ENCODE measurements around the gene GFOD2. TPM values are rescaled to one million over a fixed set of nuclear protein-coding genes. Genes with fewer than 3 reads are reported as not detected.

Gene GFOD2
- total RNA-seq, 1 donor from 2014 or later: 20.3 TPM

- no peak overlapping the region for H3K4me3 Mint-ChIP-seq
- H3K27me3 Mint-ChIP-seq (ENCODE audit: insufficient read depth): no peaks in the 10 kb centered on the region
- intact Hi-C loops (cut with micrococcal nuclease): no loop called here
- DNase-seq (ENCODE audit: low spot score): no peak
- no peak overlapping the region for H3K27ac Mint-ChIP-seq
- peaks cover 30% of the 10 kb centered on the region for H3K36me3 Mint-ChIP-seq (ENCODE audit: low read depth)
- no peaks in the 10 kb centered on the region for H3K4me1 Mint-ChIP-seq (ENCODE audit: low read depth)
- H3K9me3 Mint-ChIP-seq: no peaks in the 10 kb centered on the region
Observed at GRCh38 chr16:67727521-67728485, 8.7 kb upstream of the GFOD2 start.

DNA sequence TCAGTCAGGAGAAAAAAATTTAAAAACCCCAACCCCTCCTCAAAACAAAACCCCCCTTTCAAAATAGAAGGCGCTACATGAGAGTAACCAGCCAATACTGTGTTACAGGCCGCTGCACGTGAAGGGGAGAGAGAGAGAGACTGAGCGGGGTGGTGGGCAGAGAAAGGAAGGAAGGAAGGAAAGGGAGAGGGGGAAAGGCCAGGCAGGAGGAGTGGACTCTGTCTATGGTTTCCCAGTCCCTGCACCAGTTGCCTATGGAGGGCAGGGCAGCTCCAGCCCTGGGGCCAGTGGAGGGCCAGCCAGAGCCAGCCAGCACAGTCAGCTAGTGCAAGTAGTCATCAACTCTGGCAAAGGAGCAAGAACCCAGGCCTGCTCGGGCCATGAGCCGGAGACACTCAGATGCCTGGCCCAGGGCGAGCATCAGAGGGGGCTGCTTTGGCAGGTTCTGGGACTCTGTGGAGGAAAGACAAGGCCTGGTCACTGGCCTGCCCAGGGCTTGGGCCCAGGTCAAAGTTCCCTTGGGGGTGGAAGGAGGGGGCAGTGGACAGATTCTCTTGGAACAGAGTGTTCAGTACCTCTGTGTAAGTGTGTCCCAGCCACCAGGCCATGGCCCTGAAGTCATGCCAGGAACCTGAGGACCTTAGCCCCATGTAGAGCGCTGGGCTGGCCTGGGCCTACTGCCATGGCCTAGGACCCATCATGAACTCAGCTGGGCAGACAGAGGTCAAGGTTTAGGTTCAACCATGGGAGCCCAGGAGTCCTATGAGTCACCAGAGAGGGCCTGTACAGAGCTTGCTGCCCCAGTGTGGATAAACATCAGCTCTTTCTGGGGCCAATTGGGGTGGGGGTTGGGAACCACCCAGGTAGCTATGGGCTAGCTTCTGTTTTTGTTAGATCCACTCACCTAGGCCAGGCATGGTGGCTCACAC lies 7.3 kb upstream of the GFOD2 start:
- Mint-ChIP-seq H3K27ac (no peak overlapping the region), H3K27me3 (ENCODE audit: insufficient read depth) (no peaks in the 10 kb centered on the region), H3K4me3 (no peak overlapping the region), H3K9me3 (no peaks in the 10 kb centered on the region), H3K36me3 (ENCODE audit: low read depth) (peaks cover 30% of the 10 kb centered on the region), H3K4me1 (ENCODE audit: low read depth) (no peaks in the 10 kb centered on the region)
- intact Hi-C loops (cut with micrococcal nuclease): no loop called here
- DNase-seq (ENCODE audit: low spot score): no peak

DNA sequence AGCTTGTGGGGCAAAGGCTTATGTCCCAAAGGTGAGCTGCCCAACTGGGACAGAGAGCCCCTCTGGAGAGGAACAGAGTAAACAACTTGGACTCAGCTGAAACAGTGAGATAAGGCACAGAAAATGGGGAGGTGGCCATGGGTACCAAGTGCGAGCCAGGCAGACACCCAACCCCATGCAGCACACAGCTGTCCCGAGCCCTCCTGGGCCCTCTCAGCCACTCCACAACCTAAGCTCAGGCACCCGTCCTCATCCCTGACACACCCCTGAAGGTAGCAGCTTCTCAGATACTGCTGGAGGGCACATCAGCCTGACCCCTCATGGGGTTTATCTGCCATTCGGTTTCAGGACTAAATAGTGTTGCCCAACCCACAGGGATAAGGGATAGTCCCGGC lies 4.8 kb upstream of the GFOD2 start:
- intact Hi-C loops (cut with micrococcal nuclease): no loop called here

DNA sequence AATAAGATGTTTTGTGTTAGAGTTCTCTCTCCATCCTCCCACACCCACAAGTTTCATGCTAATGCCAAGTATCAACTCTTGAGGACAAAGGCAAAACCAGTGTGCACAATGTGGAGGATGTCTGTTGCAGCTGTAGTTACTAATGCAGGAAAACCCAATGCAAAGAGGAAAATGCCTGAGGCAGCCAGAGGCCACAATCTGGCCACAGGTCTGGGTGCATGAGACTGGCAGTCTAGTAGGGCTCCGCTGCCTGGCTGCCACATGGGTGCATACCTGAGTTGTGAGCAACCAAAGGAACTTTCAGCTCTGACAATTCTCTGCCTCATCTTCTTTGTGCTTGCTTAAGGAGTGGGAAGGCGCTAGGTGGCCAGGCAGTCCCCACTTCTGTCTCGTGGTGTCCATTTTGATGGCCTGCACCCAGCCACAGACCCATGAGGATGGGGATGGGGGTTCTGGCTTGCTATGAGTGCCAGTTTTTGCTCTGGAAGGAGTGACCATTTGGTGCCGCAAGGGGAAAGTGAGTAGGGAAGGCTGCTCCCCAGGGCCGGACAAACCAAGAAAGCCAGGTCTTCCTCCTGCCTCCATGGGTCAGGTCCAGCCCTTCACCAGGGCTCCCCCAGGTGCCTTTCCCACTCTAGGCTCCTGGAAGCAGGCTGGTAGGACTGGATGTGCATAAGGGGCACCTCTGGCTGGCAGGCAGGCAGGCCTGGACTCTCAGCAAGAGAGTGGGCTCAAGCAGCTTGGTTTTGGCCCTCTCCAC lies 4.2 kb upstream of the GFOD2 start:
- intact Hi-C loops (cut with micrococcal nuclease): no loop called here
- H3K4me3 Mint-ChIP-seq: no peak overlapping the region
- no peaks in the 10 kb centered on the region for H3K27me3 Mint-ChIP-seq (ENCODE audit: insufficient read depth)
- H3K36me3 Mint-ChIP-seq (ENCODE audit: low read depth): peaks cover 17% of the 10 kb centered on the region
- no peaks in the 10 kb centered on the region for H3K9me3 Mint-ChIP-seq
- DNase-seq (ENCODE audit: low spot score): no peak
- H3K27ac Mint-ChIP-seq: no peak overlapping the region
- peaks cover 22% of the 10 kb centered on the region for H3K4me1 Mint-ChIP-seq (ENCODE audit: low read depth)

More for the DNA sequence above, 4.8 kb upstream of the GFOD2 start:
- Mint-ChIP-seq H3K36me3 (ENCODE audit: low read depth) (peaks cover 17% of the 10 kb centered on the region), H3K4me3 (no peak overlapping the region), H3K27me3 (ENCODE audit: insufficient read depth) (no peaks in the 10 kb centered on the region), H3K9me3 (no peaks in the 10 kb centered on the region), H3K27ac (no peak overlapping the region), H3K4me1 (ENCODE audit: low read depth) (peaks cover 18% of the 10 kb centered on the region)
- no peak for DNase-seq (ENCODE audit: low spot score)

- Mint-ChIP-seq H3K9me3 (no peaks in the 10 kb centered on the region), H3K27me3 (ENCODE audit: insufficient read depth) (no peaks in the 10 kb centered on the region), H3K27ac (peak overlapping the region; percentile 94), H3K4me3 (peak overlapping the region; percentile 96), H3K36me3 (ENCODE audit: low read depth) (peaks cover 21% of the 10 kb centered on the region), H3K4me1 (ENCODE audit: low read depth) (peaks cover 33% of the 10 kb centered on the region)
- no peak for DNase-seq (ENCODE audit: low spot score)
- intact Hi-C loops (cut with micrococcal nuclease): no loop called here
Observed at GRCh38 chr16:67720236-67720635, 1.1 kb upstream of the GFOD2 start.

GRCh38 chr16:67719778-67720144 lies 645 bp upstream of the GFOD2 start:
- Mint-ChIP-seq H3K27me3 (ENCODE audit: insufficient read depth) (no peaks in the 10 kb centered on the region), H3K9me3 (no peaks in the 10 kb centered on the region), H3K27ac (peak overlapping the region; percentile 94), H3K36me3 (ENCODE audit: low read depth) (peaks cover 18% of the 10 kb centered on the region), H3K4me3 (peak overlapping the region; percentile 96), H3K4me1 (ENCODE audit: low read depth) (peaks cover 33% of the 10 kb centered on the region)
- intact Hi-C loops (cut with micrococcal nuclease): loop anchor here (1.0 to 2.0 kb wide), 11 partner anchors 51 to 1619 kb away; partner anchors contain the start of genes ACD, ATP6V0D1, COG8 and FHOD1
- DNase-seq (ENCODE audit: low spot score): peak; percentile 7

GRCh38 chr16:67718668-67719047 lies 458 bp downstream of the GFOD2 start:
- DNase-seq (ENCODE audit: low spot score): no peak
- intact Hi-C loops (cut with micrococcal nuclease): loop anchor here (1.0 to 2.0 kb wide), 11 partner anchors 50 to 1620 kb away; partner anchors contain the start of genes ACD, ATP6V0D1, COG8 and FHOD1
- H3K27ac Mint-ChIP-seq: peak overlapping the region; percentile 56

GRCh38 chr16:67716097-67716496 lies 3.0 kb downstream of the GFOD2 start:
- Mint-ChIP-seq H3K27me3 (ENCODE audit: insufficient read depth) (no peaks in the 10 kb centered on the region), H3K4me3 (no peak overlapping the region), H3K9me3 (no peaks in the 10 kb centered on the region), H3K27ac (no peak overlapping the region), H3K4me1 (ENCODE audit: low read depth) (peaks cover 41% of the 10 kb centered on the region), H3K36me3 (ENCODE audit: low read depth) (peaks cover 14% of the 10 kb centered on the region)
- intact Hi-C loops (cut with micrococcal nuclease): no loop called here
- no peak for DNase-seq (ENCODE audit: low spot score)

More at GRCh38 chr16:67718668-67719047, 458 bp downstream of the GFOD2 start:
- Mint-ChIP-seq H3K4me3 (peak overlapping the region; percentile 96), H3K9me3 (no peaks in the 10 kb centered on the region), H3K27me3 (ENCODE audit: insufficient read depth) (no peaks in the 10 kb centered on the region), H3K4me1 (ENCODE audit: low read depth) (peaks cover 35% of the 10 kb centered on the region), H3K36me3 (ENCODE audit: low read depth) (peaks cover 15% of the 10 kb centered on the region)

GRCh38 chr16:67714522-67714921 lies 4.6 kb downstream of the GFOD2 start:
- peaks cover 14% of the 10 kb centered on the region for H3K36me3 Mint-ChIP-seq (ENCODE audit: low read depth)

GRCh38 chr16:67713647-67714273 lies 5.4 kb downstream of the GFOD2 start:
- Mint-ChIP-seq H3K4me3 (no peak overlapping the region), H3K36me3 (ENCODE audit: low read depth) (peaks cover 12% of the 10 kb centered on the region), H3K27ac (no peak overlapping the region), H3K9me3 (no peaks in the 10 kb centered on the region), H3K27me3 (ENCODE audit: insufficient read depth) (no peaks in the 10 kb centered on the region), H3K4me1 (ENCODE audit: low read depth) (peaks cover 23% of the 10 kb centered on the region)
- intact Hi-C loops (cut with micrococcal nuclease): no loop called here
- no peak for DNase-seq (ENCODE audit: low spot score)

More at GRCh38 chr16:67714522-67714921, 4.6 kb downstream of the GFOD2 start:
- no peak overlapping the region for H3K27ac Mint-ChIP-seq
- no peak overlapping the region for H3K4me3 Mint-ChIP-seq
- no peak for DNase-seq (ENCODE audit: low spot score)
- H3K4me1 Mint-ChIP-seq (ENCODE audit: low read depth): peaks cover 26% of the 10 kb centered on the region
- intact Hi-C loops (cut with micrococcal nuclease): no loop called here
- H3K9me3 Mint-ChIP-seq: no peaks in the 10 kb centered on the region
- no peaks in the 10 kb centered on the region for H3K27me3 Mint-ChIP-seq (ENCODE audit: insufficient read depth)

- Mint-ChIP-seq H3K36me3 (ENCODE audit: low read depth) (peaks cover 4% of the 10 kb centered on the region), H3K27ac (no peak overlapping the region), H3K27me3 (ENCODE audit: insufficient read depth) (no peaks in the 10 kb centered on the region), H3K4me3 (no peak overlapping the region), H3K4me1 (ENCODE audit: low read depth) (peaks cover 9% of the 10 kb centered on the region), H3K9me3 (no peaks in the 10 kb centered on the region)
- intact Hi-C loops (cut with micrococcal nuclease): no loop called here
- no peak for DNase-seq (ENCODE audit: low spot score)
Observed at GRCh38 chr16:67710607-67711006, 8.5 kb downstream of the GFOD2 start.

DNA sequence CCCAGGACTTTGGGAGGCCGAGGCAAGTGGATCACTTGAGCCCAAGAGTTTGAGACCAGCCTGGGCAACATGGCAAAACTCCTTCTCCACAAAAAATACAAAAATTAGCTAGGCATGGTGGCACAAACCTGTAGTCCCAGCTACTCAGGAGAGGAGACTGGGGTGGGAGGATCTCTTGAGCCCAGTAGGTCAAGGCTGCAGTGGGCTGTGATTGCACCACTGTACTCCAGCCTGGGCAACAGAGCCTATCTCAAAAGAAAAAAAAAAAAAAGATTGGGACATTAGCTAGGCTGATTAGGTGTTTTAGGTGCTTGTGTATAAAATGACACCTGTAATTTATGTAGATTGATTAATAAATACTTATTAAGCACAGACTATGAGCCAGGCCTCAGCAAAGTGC lies 10.1 kb downstream of the GFOD2 start:
- DNase-seq (ENCODE audit: low spot score): no peak
- H3K36me3 Mint-ChIP-seq (ENCODE audit: low read depth): peaks cover 1% of the 10 kb centered on the region
- intact Hi-C loops (cut with micrococcal nuclease): no loop called here

More for the DNA sequence above, 10.1 kb downstream of the GFOD2 start:
- Mint-ChIP-seq H3K4me3 (no peak overlapping the region), H3K27me3 (ENCODE audit: insufficient read depth) (no peaks in the 10 kb centered on the region), H3K9me3 (no peaks in the 10 kb centered on the region), H3K4me1 (ENCODE audit: low read depth) (peaks cover 18% of the 10 kb centered on the region), H3K27ac (no peak overlapping the region)

All from activated T-helper 1 cell treated with anti-CD3 and anti-CD28 coated beads, Interleukin-12 subunit alpha, Interleukin-12 subunit beta, Interleukin-2, Interleukin-4 antibody, amounts not matched to agents 30 ng/mL and 10 ng/mL and 1 ng/mL, durations not matched to agents 14 hours and 24 hours and 36 hours (primary cell).